ENCODE data around the gene NHEJ1. TPM values are rescaled to one million over a fixed set of nuclear protein-coding genes. Genes with fewer than 3 reads are reported as not detected.
A peak's percentile ranks its signal among the peaks of the same experiment; 100 is the strongest.

The NHEJ1 gene
- total and polyA plus RNA-seq, 9 of the 15 experiments (the other 6 are each of a cell fraction or from before 2014, with no cell fraction given): 9.0 to 23.7 (median 13.9) TPM

DNA sequence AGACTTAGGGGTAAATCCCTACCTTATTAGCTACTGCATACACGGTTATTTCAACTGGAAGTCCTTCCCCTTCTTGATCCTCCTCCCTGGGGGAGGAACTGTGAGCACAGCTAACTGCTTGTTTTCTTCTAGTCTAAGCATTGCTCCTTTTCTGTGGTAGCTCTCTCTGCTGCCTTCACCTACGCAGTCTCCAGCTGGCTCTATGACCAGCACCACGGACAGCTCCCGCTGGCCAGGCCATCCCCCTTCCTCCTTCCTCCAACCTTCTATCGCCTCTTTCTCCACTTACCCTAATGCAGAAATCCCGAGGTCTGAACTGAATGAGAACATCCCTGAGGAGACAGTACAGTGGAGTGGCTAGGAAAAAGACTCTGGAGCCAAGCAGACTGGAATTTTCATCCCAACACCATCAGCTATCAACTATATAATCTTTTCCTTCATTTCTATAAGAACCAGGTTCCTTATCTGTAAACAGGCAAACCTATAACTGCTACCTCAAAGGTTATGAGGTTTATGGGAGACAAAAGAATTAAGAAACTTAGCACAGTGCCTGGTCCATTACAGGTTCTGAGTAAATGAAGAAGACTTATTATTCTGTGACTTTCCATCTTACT is 114.6 kb downstream of the NHEJ1 start:
- POLR2A ChIA-PET: interaction anchor here (0.5 to 0.8 kb wide), 4 partner anchors 13 to 455 kb away, joined by 3 to 4 read pairs (median 3); no protein-coding TSS in a partner anchor
- CTCF ChIA-PET (ENCODE audit: low intra/inter-chr PET ratio): no interaction called here
- no peaks in the 10 kb centered on the region for H3K4me1 ChIP-seq (replicated peaks in 1 of 2; ENCODE audit: control insufficient read depth in 2 of 2, insufficient read depth in 2 of 2, low read length in 2 of 2)
- no peak overlapping the region for H3K4me3 ChIP-seq
- FAIRE-seq (no peak), DNase-seq (ENCODE audit: extremely low read depth in 1 of 4, low spot score in 3 of 4) (peak; percentile 42 to 62 (median 48)), ATAC-seq (peak; percentile 89)
- in situ Hi-C loops (cut with MboI): no loop called here
- no peak overlapping the region for H3K4me2 ChIP-seq (ENCODE audit: insufficient read depth, low read length)
- H3K27me3 ChIP-seq (ENCODE audit: control insufficient read depth in 2 of 2, insufficient read depth in 2 of 2, low read length in 2 of 2): peaks cover 3 to 15% of the 10 kb centered on the region in 2 experiments; a peak in 3 of 5 replicates
- peaks cover 3% of the 10 kb centered on the region for H3K9me1 ChIP-seq (ENCODE audit: control insufficient read depth, insufficient read depth, low read length)
- H2AFZ ChIP-seq (ENCODE audit: low read depth, low read length): no peak overlapping the region
- no TSS peak for BruUV-seq (replicated peaks)
- H4K20me1 ChIP-seq (replicated peaks; ENCODE audit: control insufficient read depth, insufficient read depth, low read length): no peaks in the 10 kb centered on the region
- no peak overlapping the region for H3K27ac ChIP-seq (ENCODE audit: extremely low read depth, low read depth, low read length)
- no peak overlapping the region for H3K9ac ChIP-seq (ENCODE audit: insufficient read depth in 1 of 2, low read depth in 2 of 2, low read length in 2 of 2)
- H3K9me3 ChIP-seq (replicated peaks; ENCODE audit: control insufficient read depth, insufficient read depth, low read depth, low read length): no peaks in the 10 kb centered on the region
- WGBS (ENCODE audit: insufficient coverage, low coverage, missing lambda C conversion rate): 7% methylated on average over 6 of the region's 6 CpGs
- H3K79me2 ChIP-seq (ENCODE audit: control insufficient read depth, insufficient read depth, low read length): no peaks in the 10 kb centered on the region
- H3K36me3 ChIP-seq (ENCODE audit: control insufficient read depth, insufficient read depth, low read length): no peaks in the 10 kb centered on the region
- intact Hi-C loops (cut with micrococcal nuclease): no loop called here
- TF ChIP-seq MIER1 (IDR thresholded peaks at IDR 0.05; ENCODE audit: low read depth) (peak; percentile 94), LEF1 (IDR thresholded peaks at IDR 0.05) (no peak), ZNF444 (CRISPR knock-in tag; IDR thresholded peaks at IDR 0.05) (no peak), CHAMP1 (IDR thresholded peaks at IDR 0.05) (0 out of 2 replicates have a peak, but pooled peaks have one; percentile 22), GTF3C2 (IDR thresholded peaks at IDR 0.05; ENCODE audit: borderline replicate concordance, extremely low read depth, insufficient read length) (no peak), POLR2A (conservative IDR thresholded peaks at IDR 0.05) (no peak), ESRRB (CRISPR knock-in tag; IDR thresholded peaks at IDR 0.05; ENCODE audit: borderline replicate concordance) (no peak), FOXP1 (CRISPR knock-in tag; IDR thresholded peaks at IDR 0.05) (0 out of 2 replicates have a peak, but pooled peaks have one; percentile 36), POLR2B (IDR thresholded peaks at IDR 0.05; ENCODE audit: low read depth, partially characterized antibody) (no peak), CBX5 (IDR thresholded peaks at IDR 0.05; ENCODE audit: borderline replicate concordance, low read depth) (no peak), ZNF408 (CRISPR knock-in tag; IDR thresholded peaks at IDR 0.05; ENCODE audit: low read depth) (no peak)
- TF ChIP-seq, protein P1, sequence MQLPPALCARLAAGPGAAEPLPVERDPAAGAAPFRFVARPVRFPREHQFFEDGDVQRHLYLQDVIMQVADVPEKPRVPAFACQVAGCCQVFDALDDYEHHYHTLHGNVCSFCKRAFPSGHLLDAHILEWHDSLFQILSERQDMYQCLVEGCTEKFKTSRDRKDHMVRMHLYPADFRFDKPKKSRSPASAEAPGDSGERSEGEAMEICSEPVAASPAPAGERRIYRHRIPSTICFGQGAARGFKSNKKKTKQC (CRISPR knock-in tag; IDR thresholded peaks at IDR 0.05): 0 out of 2 replicates have a peak, but pooled peaks have one; percentile 63

All from K562 (cell line).